HG02678 (cell line): Measurements from ENCODE around the gene RERGL.
"Not testable (repeated sequence)": the region's sequence is repeated elsewhere in the genome, so short reads cannot be mapped to it uniquely, and the experiment has no call there.

Experiments
- ATAC-seq: cut with Tn5 transposase; IDR thresholded peaks from one replicate; pipeline ENCODE4 v1.9.1; 2021; ENCODE audit warnings: mild to moderate bottlenecking, moderate library complexity; ENCODE audit not compliant: unreplicated experiment

RERGL gene, protein sequence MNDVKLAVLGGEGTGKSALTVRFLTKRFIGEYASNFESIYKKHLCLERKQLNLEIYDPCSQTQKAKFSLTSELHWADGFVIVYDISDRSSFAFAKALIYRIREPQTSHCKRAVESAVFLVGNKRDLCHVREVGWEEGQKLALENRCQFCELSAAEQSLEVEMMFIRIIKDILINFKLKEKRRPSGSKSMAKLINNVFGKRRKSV

DNA sequence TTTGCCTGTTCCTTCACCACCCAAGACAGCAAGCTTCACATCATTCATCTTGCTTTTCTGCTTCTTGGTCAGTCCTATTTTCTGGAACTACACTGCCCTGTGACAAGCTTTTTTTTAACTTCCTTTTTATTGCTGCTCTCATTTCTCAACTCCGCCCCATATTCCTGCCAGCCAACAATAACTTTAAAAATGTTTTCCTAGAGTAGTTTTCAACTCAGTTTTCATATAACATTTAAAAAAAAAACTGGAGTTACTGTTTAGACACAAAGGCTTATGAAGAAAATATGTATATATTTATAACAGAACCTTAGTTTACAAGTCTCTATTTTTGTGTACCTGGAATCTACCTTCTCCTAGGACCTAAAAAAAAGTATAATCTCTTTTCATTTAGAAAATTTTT lies at the start of gene RERGL:
Gene RERGL (minus strand): TSS at position 101 of the 400 bp plus-strand sequence. CDS start 53 bp downstream, at position 48.
- ATAC-seq, result no peak

DNA sequence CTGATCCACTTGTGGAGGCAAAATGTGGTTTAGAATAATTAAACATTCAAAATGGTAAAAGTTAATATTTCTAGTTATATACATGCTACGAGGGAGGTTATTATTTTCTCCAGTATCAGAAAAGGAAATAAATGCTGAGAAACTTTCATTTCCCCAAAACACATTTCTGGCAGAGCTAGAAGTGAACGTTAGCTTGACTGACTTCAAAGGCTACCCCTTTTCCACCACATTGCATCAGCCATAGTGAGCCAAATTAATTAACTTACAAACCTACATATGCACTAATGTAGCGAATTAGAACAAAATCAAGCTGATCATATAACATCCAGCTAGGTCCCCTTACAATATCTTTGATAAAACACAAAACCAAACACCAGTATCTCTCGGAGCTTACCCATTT lies 49.3 kb upstream of the RERGL start:
- no peak for ATAC-seq

DNA sequence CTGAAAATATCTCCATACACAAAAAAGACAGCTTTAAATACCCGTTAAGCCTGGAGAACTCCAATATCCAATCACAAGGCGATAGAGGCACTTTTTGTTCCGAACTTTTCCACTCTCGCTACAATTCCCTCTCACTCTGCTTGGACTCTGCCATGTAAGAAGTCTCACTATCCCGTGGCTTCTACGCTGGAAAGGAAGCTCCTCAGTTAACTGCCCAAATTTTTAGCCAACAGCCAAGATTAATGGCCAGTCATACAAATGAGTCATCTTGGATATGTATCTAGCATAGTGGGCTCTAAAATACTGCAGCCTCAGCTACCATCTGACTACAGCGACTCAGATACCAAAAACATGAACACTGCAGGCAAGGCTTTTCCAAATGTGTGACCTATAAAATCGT lies 45.5 kb upstream of the RERGL start:
- ATAC-seq, result no peak

DNA sequence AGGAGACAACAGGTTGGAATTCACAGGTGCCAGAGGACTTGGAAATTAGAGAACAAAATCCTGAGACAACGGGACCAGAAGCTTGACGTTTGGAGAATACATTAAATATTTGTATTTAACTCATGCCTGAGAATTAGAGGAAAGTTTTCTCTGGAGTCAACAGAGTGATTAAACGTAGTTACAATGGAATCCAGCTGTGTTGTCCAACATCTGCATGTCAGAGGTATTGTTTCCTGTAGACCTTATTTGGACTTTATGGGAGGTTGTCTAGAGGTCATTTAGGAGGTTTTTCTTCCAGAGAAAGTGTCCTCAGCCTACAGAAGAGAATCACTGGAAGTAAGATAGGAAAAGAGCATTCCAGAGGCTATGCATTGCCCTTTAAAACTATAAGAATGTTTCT lies 45.1 kb upstream of the RERGL start:
- ATAC-seq, result no peak

DNA sequence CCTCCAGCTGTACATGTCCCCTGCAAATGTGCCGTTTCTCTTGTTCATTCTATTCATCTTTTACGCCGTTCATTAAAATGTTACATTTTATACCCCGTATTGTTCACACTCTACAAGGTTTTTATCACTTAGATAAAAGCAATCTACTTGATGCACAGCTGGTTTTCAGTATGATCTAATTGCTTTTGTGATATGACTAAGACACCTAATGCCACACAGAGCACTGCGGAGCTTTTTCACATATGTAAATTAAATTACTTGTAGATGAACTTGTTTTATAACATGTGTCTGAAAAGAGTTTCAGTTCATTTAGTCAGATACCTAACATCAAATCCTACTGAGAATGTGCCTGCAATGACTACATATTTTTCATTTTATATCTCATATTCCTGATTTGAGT lies 40.9 kb upstream of the RERGL start:
- no peak for ATAC-seq

DNA sequence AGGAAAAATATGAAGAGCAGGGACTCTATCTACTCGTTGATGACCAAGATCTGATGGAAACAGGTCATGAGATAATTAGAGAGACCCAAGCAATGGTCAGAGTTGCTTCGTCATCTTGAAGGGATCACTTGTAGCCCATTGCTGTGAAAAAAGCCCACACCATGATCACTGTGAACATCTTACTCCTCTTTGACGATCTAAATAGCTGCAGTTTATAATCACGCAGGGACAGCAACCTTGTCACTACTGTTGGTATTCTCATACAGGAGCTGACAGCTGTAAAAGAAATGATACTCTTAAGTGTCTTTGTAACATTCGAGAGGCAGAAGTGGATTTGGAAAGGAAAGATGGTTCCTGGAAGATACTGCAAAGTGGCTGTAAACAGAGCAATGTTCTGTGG lies 33.7 kb upstream of the RERGL start:
- no peak for ATAC-seq

DNA sequence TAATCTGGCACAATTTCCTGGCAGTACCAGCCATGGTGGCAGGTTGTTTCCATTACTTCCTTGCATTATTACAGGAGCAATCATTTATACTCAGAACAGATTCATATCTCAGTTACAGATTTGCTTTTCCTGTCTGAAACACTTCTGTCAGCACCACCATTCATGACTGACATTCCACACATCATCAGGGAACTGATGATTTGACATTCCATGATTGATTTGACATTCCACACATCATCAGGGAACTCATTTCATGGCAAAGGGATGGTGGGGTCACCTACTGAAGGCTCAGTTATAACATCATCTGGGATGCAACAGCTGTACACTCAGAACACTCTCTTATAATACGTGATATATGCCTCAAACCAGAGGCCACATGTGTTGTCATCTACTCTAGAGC lies 30.9 kb upstream of the RERGL start:
- no peak for ATAC-seq

DNA sequence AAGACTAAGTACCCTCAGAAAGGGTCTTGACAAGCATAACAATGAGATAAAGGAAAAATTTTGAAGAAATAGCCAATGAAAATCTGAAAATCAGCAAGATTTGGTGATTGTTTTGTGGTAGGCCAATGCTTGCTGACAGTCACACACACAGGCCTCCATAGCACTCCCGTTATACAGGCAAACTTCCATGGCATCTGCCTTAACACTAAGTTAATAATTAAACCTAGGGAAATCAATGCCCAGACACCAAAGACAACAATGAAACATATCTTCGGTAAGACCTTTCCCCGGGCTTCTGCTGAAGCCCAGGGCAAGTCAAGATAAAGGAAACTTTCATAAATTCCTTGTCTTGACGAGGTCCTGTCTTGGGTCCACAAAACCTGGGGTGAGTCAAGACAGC lies 18.6 kb upstream of the RERGL start:
- ATAC-seq, result no peak

DNA sequence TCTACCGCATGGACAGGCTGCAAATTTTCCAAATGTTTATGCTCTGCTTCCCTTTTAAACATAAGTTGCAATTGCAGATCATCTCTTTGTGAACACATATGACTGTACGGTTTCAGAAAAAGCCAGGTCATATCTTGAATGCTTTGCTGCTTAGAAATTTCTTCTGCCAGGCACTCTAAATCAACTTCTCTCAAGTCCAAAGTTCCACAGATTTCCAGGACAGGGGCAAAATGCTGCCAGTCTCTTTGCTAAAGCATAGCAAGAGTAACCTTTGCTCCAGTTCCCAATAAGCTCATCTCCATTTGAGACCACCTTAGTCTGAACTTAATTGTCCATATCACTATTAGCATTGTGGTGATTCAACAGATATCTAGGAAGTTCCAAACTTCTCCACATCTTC lies 13.6 kb upstream of the RERGL start:
- ATAC-seq, result no peak

DNA sequence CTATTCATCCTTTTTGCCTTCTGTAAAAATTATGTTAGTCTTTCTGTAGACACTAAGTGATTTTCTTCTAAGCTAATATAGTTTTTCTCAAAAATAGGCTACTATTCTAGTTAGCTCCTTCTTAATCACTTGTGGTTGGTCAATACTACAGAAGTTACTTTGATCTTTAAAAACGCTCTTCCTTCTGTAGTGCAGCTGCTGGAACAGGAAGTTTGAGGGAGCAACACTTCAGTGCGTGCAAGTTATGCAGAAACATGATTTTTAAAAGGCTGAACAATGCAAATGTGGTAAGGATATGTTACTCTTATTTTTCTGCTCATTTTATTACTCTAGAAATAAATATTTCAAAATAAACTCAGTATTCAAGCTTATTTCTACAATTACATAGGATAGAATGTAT lies 11.1 kb upstream of the RERGL start:
- no peak for ATAC-seq

DNA sequence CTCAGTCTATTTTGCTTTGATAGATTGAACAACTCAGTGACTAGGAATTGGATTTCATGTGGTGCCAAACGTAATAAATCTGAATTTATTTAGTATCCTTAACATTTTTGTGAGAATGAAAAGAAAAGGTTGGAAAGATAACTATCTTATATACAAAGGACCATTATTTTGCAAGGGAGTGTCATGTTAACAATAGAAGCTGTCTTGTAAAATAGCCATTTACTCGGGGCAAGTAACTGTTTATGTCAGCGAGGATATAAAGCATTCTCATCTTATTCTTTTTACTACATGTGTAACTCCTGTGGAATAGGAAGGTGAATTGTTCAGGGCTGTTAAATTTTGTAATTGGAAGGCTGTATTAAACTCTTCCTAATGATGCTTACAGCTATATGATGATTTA lies 5.9 kb downstream of the RERGL start:
- ATAC-seq, result no peak

DNA sequence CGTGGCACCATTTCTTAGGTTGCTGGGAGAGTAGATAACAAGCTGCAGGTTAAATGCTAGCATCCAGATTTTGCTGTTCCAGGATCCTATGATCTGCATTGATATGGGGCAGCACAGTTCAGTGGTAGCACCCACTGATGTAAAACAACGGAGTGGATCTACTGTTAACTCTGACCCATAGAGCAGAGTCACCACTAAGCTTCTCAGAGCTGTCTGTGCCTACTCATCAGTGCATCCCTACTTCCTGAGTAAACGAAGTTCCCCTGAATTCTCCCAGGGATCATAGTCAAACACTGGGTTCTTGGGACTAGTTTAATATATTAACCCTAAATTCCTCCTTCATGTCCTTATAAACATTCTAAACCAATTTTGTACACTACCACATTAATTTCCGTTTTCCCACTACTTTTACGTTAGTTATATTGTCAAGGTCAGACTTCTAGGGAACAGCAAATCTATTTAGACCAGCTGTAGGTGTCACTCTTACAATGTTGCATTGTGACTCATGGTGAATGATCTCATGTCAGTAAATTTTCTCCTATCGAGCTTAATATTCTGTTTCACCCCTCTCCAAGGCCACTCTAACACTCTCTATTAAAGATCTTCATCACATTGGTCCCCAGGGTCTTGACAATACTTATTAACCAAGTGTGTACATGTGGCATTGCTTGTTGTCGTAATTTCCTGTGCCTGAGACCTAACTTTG lies 10.3 kb downstream of the RERGL start:
- ATAC-seq, result no peak

DNA sequence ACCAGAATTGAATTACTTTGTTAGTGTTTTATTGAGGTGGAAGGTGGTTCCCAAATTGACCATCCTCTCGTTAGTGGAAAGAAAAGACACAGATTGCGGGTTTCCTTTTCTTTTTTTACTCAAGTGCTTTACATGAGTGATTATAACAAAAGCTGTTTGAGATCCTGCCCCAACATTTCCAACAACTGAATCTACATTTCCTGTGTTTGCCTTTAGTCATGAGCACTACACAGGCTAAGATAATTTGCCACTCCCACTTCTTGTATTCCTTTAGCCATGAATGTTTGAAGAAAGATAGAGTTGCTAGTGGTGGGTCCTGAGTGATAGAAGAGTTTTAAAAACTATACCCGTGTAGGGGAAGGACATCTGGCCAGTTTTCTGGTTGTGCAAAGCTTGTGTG lies 16.0 kb downstream of the RERGL start:
- no peak for ATAC-seq

DNA sequence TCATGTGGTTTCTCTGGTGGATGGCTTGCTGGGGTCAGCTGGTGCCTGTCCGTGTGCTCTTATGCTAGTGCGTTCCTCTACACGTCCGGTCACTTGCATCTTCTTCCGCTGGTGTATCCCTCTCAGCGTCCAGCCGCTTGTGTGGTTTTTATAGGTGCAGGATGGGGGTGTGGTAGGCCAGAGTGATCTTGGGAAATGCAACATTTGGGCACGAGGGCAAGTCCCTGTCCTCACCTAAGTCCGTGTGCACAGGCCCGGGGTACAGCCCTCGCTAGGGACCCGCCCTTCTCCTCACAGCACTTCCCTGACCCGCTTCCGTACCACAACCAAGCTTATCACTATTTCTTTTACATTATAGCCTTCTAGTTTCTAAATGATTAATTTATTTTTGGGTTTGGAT lies 17.3 kb downstream of the RERGL start:
- no peak for ATAC-seq

DNA sequence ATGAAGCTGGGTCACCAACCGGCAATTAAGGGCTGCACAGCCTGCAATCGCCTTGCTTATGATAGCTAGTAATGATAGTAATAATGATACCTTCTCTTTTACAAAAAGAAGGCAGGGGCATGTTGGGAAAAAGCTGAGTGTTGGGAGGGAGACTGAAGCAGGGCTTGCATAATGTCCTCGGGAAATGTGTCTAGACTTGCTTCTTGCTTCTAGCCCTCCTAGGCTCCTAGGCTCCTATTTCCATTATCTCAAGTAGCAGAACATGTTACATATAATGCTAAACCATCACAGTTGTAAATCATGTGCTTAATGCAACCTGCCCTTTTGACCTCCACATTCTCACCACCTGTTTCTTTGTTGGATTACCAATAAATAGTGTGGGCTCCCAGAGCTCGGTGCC lies 18.7 kb downstream of the RERGL start:
- ATAC-seq, result no peak

DNA sequence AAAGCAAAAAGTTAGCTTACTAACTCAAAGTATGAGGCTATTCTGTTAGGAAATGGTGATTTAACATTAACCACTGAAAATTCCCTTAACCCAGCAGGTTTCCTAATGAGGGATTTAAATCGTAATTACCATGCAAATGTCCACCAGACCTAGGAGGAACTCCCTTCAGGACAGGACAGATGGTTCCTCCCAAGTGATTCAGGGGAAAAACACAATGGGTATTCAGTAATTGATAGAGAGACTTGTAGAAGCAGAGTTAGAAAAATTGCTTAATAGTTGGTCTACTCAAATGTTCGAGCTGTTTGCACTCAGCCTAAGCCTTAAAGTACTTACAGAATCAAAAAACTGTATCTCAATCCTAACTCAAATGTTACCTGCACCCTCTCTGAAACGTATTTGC lies 21.6 kb downstream of the RERGL start:
- no peak for ATAC-seq

DNA sequence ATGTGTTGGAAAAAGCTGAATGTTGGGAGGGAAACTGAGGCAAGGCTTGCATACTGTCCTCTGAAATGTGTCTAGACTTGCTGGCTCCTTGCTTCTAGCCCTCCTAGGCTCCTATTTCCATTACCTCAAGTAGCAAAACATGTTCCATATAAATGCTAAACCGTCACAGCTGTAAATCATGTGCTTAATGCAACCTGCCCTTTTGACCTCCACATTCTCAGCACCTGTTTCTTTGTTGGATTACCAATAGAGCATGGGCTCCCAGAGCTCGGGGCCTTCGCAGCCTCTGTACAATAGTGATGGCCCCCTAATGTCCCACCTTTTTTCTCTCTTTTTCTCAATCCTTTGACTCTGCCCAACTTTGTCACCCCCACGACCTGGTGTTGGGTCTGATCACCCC lies 23.3 kb downstream of the RERGL start:
- ATAC-seq, result no peak

DNA sequence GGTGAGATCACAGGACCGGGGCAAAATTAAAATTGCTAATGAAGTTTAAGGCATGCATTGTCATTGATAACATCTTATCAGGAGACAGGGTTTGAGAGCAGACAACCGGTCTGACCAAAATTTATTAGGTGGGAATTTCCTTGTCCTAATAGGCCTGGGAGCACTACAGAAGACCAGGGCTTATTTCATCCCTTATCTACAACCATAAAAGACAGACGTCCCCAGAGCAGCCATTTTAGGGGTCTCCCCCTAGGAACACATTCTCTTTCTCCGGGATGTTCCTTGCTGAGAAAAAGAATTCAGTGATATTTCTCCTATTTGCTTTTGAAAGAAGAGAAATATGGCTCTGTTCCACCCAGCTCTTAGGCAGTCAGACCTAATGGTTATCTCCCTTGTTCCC lies 27.1 kb downstream of the RERGL start:
- not testable (repeated sequence) for ATAC-seq

DNA sequence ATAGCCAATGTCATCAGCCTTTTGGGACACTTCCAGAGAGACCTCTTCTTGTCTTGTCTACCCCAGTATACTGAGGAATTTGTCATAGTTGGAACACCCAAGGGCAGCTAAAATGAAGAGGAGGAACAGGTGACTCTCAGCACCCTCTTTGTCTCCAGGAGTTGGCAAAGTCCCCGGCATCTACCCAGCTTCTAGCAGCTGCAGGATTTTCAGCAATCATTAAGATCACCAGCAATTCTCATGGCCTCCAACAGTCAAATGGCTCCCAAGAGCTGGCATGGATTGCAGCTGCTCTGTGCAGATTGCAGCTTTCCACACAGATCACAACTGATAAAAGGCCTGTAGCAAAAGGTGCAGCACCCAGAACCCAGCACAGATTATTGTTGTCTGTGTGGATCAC lies 32.9 kb downstream of the RERGL start:
- ATAC-seq, result no peak

DNA sequence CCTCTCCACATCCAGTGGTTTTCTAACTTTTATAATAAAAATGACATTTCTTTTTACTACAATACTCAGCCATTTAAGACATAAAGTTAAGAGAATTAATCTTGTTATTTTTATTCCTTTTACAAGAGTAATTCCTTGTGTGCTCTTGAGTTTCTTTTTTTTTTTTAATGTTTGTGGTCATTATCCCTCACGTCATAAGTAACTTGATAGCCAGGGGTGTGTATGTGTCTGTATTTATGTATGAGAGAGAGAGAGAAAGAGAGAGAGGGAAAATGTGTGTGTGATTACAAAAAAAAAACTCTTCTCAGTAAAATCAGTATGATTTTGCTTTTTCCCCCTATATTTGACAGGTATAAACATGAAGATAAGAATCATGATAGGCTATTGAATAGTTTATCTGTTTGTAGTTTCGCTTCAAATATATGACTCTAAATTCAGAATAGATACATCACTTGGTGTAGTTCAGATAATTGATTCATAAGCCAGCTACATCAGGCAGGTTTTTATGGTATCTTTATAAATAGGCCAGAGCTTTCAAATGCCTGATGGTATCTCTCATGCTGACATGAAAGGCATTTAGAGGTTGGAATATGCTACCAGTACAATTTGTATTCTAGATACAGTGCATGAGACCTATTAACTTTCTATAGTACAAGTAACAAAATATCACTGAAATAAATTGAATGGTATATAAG lies 34.9 kb downstream of the RERGL start:
- ATAC-seq, result no peak

DNA sequence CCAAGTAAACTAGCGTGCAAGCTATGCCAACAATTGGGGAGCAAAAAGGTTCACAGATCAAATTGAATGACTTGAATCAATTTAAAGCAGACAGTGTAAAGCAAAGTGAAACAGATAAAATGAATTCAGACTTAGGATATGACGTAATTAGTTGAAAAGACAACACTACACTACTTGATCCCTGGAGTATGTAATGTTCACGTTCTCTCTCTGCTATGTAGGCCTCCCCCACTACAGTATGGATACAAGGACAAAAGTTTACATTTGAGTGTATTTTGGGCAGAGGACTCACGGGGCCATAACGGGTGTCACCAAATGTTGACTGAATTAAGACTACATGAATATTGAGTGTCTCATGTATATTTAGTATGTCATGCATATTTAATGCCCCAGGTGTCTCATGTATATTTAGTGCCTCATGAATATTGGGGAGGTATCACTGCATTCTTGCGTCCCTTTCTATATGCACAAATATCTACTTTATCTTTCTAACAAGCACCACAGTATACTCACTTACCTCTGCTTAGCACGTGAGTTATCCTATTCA lies 44.5 kb downstream of the RERGL start:
- no peak for ATAC-seq
